Liver (tissue), 9 donors: ENCODE data around the gene PTP4A2. TPM values are rescaled to one million over a fixed set of nuclear protein-coding genes. Genes with fewer than 3 reads are reported as not detected.

Experiments
- DNase-seq: peaks from one replicate; pipeline ENCODE4 v3.0.0-alpha.2; 2017; ENCODE audit warnings: low spot score
- H3K27ac ChIP-seq, 2 donors: one replicate each; pipeline ENCODE4 v1.7.0; 2013; ENCODE audit warnings: inconsistent platforms in 2 of 2, low read length in 2 of 2, control low read depth in 1 of 2, low read depth in 1 of 2, mild to moderate bottlenecking in 1 of 2
- H3K27me3 ChIP-seq, 4 donors: one replicate each; pipeline versions ENCODE4 v1.6.1 to v1.7.0; 2013; ENCODE audit warnings: low read length in 3 of 4, inconsistent platforms in 1 of 4, mild to moderate bottlenecking in 1 of 4, moderate library complexity in 1 of 4; ENCODE audit not compliant: control insufficient read depth in 4 of 4, insufficient read depth in 4 of 4
- H3K36me3 ChIP-seq, 4 donors: one replicate each; pipeline versions ENCODE4 v1.6.1 to v1.7.0; 2013; ENCODE audit warnings: low read length in 3 of 4, mild to moderate bottlenecking in 3 of 4, low read depth in 1 of 4, moderate library complexity in 1 of 4; ENCODE audit not compliant: control insufficient read depth in 4 of 4, insufficient read depth in 3 of 4
- H3K4me1 ChIP-seq, 4 donors: one replicate each; pipeline versions ENCODE4 v1.6.1 to v1.7.0; 2013; ENCODE audit warnings: low read length in 3 of 4, mild to moderate bottlenecking in 3 of 4, moderate library complexity in 1 of 4; ENCODE audit not compliant: control insufficient read depth in 4 of 4, insufficient read depth in 4 of 4
- H3K4me3 ChIP-seq, 3 donors: one replicate each; pipeline versions ENCODE4 v1.6.1 to v1.7.0; 2013; ENCODE audit warnings: low read length in 3 of 3, control low read depth in 1 of 3, low read depth in 1 of 3, mild to moderate bottlenecking in 1 of 3
- H3K9ac ChIP-seq, 2 donors: one replicate each; pipeline ENCODE4 v1.7.0; 2013; ENCODE audit warnings: low read length in 2 of 2, mild to moderate bottlenecking in 2 of 2, moderate library complexity in 2 of 2, control low read depth in 1 of 2, low read depth in 1 of 2
- H3K9me3 ChIP-seq, 4 donors: one replicate each; pipeline versions ENCODE4 v1.6.1 to v1.7.0; 2013; ENCODE audit warnings: low read length in 3 of 4; ENCODE audit not compliant: control insufficient read depth in 4 of 4
- EGR1 ChIP-seq, 2 donors: IDR thresholded peaks; 2 replicates each; pipeline ENCODE4 v1.6.1; 2016 to 2018; ENCODE audit warnings: antibody characterized with exemption in 2 of 2, low read depth in 2 of 2
- FOXA1 ChIP-seq: IDR thresholded peaks from 2 replicates; pipeline ENCODE4 v1.6.1; 2016; ENCODE audit warnings: antibody characterized with exemption
- FOXA2 ChIP-seq: IDR thresholded peaks from 2 replicates; pipeline ENCODE4 v1.6.1; 2016; ENCODE audit warnings: antibody characterized with exemption
- GABPA ChIP-seq, 2 donors: IDR thresholded peaks in 1 of 2; conservative IDR thresholded peaks in 1 of 2; 2 replicates each; pipeline ENCODE4 v1.6.1; 2016; ENCODE audit warnings: antibody characterized with exemption in 2 of 2, mild to moderate bottlenecking in 1 of 2, moderate library complexity in 1 of 2
- HNF4A ChIP-seq, 2 donors: conservative IDR thresholded peaks; 2 replicates each; pipeline ENCODE4 v1.6.1; 2016; ENCODE audit warnings: antibody characterized with exemption in 2 of 2, mild to moderate bottlenecking in 2 of 2
- HNF4G ChIP-seq: IDR thresholded peaks from 2 replicates; pipeline ENCODE4 v1.6.1; 2016; ENCODE audit warnings: antibody characterized with exemption
- JUND ChIP-seq, 2 donors: IDR thresholded peaks; 2 replicates each; pipeline ENCODE4 v1.6.1; 2016; ENCODE audit warnings: antibody characterized with exemption in 2 of 2
- NR2F2 ChIP-seq: IDR thresholded peaks from 2 replicates; pipeline ENCODE4 v1.6.1; 2016; ENCODE audit warnings: antibody characterized with exemption
- RXRA ChIP-seq, 2 donors: IDR thresholded peaks; 2 replicates each; pipeline ENCODE4 v1.6.1; 2017 to 2018; ENCODE audit warnings: antibody characterized with exemption in 2 of 2, mild to moderate bottlenecking in 1 of 2
- SP1 ChIP-seq: IDR thresholded peaks from 2 replicates; pipeline ENCODE4 v1.6.1; 2018; ENCODE audit warnings: antibody characterized with exemption, mild to moderate bottlenecking
- TAF1 ChIP-seq: conservative IDR thresholded peaks from 2 replicates; pipeline ENCODE4 v1.6.1; 2016; ENCODE audit warnings: antibody characterized with exemption, mild to moderate bottlenecking
- YY1 ChIP-seq: IDR thresholded peaks from 2 replicates; pipeline ENCODE4 v1.6.1; 2016; ENCODE audit warnings: antibody characterized with exemption, mild to moderate bottlenecking
- WGBS: extraction: QIAGEN DNeasy Blood & Tissue Kit; methylation state at CpG from one replicate; pipeline ENCODE4 v1.1.7; 2013; 5-methylcytosine and 5-hydroxymethylcytosine counted together
- polyA plus RNA-seq, 2 donors: library from polyadenylated mRNA; stranded (reverse) in 1 of 2; unstranded in 1 of 2; fragments of 200-250 nt in 1 of 2; fragments of >200 nt in 1 of 2; fragmentation: Nextera tagmentation in 1 of 2; extraction: Ambion mirVana in 1 of 2; gene quantifications; one replicate each; pipeline versions ENCODE4 v1.2.1 to v1.2.3, GENCODE V29; 2013 to 2015
- total RNA-seq, 2 donors: library from RNA; depleted of rRNA; stranded (reverse); fragments of >200 nt; gene quantifications; one replicate each; pipeline ENCODE4 v1.2.3, GENCODE V29; 2014
- TF ChIP-seq, protein P1 (sequence below): IDR thresholded peaks from 2 replicates; pipeline ENCODE4 v1.6.1; 2016; ENCODE audit warnings: antibody characterized with exemption
- TF ChIP-seq, protein P2 (sequence below): IDR thresholded peaks from 2 replicates; pipeline ENCODE4 v1.6.1; 2016; ENCODE audit warnings: antibody characterized with exemption
- TF ChIP-seq, protein P3 (sequence below): fragments of 150-350 bp; IDR thresholded peaks from 2 replicates; pipeline ENCODE4 v1.5.1; 2017; ENCODE audit warnings: improper control_type of control experiment, low read depth, low read length; ENCODE audit not compliant: missing input control
- TF ChIP-seq, protein P4 (sequence below): IDR thresholded peaks from 2 replicates; pipeline ENCODE4 v1.6.1; 2016; ENCODE audit warnings: antibody characterized with exemption
- TF ChIP-seq, protein P5 (sequence below): IDR thresholded peaks from 2 replicates; pipeline ENCODE4 v1.6.1; 2016; ENCODE audit warnings: antibody characterized with exemption, mild to moderate bottlenecking
- donor health status: healthy.
- donor health status: healthy.
- donor health status: healthy.
- donor health status: healthy.
- donor health status: healthy.

Gene PTP4A2
- total and polyA plus RNA-seq, 4 donors: 47.7 to 98.1 (median 71.9) TPM

DNA sequence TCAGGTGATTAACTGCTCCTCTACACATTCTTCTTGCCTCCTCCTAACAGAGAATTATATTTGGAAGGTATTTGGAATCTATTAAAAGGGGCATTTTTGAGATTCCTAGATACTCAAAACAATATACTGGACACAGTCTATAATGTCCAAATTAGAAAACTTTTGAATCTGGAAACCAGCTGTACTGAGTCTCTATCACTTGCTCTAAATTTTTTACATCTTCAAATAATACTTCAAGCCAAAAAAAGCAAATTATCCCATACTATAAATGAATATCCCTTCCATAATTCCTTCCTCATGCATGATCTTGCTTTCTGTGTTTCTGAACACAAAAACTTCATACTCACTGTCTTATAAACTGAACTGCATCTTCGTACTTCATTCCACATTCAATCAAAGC, 28.5 kb downstream of the PTP4A2 start:
- WGBS: 88% methylated on average over 1 of the region's 1 CpG
- Histone ChIP-seq H3K27ac (no peak overlapping the region), H3K4me1 (peaks cover 6 to 23% (median 13%) of the 10 kb centered on the region in 4 donors), H3K9me3 (no peaks in the 10 kb centered on the region), H3K36me3 (peaks cover 4 to 37% (median 27%) of the 10 kb centered on the region in 4 donors), H3K27me3 (no peaks in the 10 kb centered on the region), H3K9ac (no peak overlapping the region), H3K4me3 (no peak overlapping the region)
- TF ChIP-seq NR2F2: no peak
- no peak for TF ChIP-seq FOXA1
- no peak for TF ChIP-seq RXRA (IDR thresholded peaks at IDR 0.05)
- no peak for TF ChIP-seq GABPA (IDR thresholded peaks at IDR 0.05 in 1 of 2, conservative IDR thresholded peaks at IDR 0.05 in 1 of 2)
- TF ChIP-seq YY1: no peak
- TF ChIP-seq FOXA2: no peak
- no peak for TF ChIP-seq TAF1
- TF ChIP-seq, protein P1, sequence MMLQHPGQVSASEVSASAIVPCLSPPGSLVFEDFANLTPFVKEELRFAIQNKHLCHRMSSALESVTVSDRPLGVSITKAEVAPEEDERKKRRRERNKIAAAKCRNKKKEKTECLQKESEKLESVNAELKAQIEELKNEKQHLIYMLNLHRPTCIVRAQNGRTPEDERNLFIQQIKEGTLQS: no peak
- TF ChIP-seq HNF4A (conservative IDR thresholded peaks at IDR 0.05): no peak
- TF ChIP-seq, protein P2, sequence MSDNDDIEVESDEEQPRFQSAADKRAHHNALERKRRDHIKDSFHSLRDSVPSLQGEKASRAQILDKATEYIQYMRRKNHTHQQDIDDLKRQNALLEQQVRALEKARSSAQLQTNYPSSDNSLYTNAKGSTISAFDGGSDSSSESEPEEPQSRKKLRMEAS: no peak
- TF ChIP-seq, protein P3, sequence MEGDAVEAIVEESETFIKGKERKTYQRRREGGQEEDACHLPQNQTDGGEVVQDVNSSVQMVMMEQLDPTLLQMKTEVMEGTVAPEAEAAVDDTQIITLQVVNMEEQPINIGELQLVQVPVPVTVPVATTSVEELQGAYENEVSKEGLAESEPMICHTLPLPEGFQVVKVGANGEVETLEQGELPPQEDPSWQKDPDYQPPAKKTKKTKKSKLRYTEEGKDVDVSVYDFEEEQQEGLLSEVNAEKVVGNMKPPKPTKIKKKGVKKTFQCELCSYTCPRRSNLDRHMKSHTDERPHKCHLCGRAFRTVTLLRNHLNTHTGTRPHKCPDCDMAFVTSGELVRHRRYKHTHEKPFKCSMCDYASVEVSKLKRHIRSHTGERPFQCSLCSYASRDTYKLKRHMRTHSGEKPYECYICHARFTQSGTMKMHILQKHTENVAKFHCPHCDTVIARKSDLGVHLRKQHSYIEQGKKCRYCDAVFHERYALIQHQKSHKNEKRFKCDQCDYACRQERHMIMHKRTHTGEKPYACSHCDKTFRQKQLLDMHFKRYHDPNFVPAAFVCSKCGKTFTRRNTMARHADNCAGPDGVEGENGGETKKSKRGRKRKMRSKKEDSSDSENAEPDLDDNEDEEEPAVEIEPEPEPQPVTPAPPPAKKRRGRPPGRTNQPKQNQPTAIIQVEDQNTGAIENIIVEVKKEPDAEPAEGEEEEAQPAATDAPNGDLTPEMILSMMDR: no peak
- no peak for TF ChIP-seq HNF4G
- TF ChIP-seq SP1: no peak
- TF ChIP-seq, protein P4, sequence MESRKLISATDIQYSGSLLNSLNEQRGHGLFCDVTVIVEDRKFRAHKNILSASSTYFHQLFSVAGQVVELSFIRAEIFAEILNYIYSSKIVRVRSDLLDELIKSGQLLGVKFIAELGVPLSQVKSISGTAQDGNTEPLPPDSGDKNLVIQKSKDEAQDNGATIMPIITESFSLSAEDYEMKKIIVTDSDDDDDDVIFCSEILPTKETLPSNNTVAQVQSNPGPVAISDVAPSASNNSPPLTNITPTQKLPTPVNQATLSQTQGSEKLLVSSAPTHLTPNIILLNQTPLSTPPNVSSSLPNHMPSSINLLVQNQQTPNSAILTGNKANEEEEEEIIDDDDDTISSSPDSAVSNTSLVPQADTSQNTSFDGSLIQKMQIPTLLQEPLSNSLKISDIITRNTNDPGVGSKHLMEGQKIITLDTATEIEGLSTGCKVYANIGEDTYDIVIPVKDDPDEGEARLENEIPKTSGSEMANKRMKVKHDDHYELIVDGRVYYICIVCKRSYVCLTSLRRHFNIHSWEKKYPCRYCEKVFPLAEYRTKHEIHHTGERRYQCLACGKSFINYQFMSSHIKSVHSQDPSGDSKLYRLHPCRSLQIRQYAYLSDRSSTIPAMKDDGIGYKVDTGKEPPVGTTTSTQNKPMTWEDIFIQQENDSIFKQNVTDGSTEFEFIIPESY: no peak
- TF ChIP-seq EGR1 (IDR thresholded peaks at IDR 0.05; ENCODE audit: low read depth in 2 of 2): no peak
- TF ChIP-seq, protein P5, sequence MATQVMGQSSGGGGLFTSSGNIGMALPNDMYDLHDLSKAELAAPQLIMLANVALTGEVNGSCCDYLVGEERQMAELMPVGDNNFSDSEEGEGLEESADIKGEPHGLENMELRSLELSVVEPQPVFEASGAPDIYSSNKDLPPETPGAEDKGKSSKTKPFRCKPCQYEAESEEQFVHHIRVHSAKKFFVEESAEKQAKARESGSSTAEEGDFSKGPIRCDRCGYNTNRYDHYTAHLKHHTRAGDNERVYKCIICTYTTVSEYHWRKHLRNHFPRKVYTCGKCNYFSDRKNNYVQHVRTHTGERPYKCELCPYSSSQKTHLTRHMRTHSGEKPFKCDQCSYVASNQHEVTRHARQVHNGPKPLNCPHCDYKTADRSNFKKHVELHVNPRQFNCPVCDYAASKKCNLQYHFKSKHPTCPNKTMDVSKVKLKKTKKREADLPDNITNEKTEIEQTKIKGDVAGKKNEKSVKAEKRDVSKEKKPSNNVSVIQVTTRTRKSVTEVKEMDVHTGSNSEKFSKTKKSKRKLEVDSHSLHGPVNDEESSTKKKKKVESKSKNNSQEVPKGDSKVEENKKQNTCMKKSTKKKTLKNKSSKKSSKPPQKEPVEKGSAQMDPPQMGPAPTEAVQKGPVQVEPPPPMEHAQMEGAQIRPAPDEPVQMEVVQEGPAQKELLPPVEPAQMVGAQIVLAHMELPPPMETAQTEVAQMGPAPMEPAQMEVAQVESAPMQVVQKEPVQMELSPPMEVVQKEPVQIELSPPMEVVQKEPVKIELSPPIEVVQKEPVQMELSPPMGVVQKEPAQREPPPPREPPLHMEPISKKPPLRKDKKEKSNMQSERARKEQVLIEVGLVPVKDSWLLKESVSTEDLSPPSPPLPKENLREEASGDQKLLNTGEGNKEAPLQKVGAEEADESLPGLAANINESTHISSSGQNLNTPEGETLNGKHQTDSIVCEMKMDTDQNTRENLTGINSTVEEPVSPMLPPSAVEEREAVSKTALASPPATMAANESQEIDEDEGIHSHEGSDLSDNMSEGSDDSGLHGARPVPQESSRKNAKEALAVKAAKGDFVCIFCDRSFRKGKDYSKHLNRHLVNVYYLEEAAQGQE: no peak
- TF ChIP-seq JUND (IDR thresholded peaks at IDR 0.05): no peak
- DNase-seq: no peak

DNA sequence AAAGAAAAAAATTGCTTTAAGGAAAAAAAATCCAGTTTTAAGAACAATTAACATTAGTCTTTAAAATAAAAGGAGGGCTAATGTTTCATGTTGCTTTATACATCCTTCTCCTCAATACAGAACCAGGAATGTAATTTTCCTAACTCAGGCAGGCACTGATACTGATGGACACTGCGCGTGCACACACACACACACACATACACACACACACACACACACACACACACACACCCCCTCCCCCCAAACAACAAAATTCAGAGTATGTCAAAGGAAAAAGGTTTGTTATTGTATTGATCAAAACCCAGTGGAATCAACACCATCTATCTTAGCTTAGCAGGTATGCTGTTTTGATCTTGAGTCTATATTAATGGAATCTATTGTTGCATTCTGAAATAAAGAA, 31.6 kb downstream of the PTP4A2 start:
- H3K27me3 ChIP-seq: no peaks in the 10 kb centered on the region
- DNase-seq: no peak
- H3K27ac ChIP-seq: no peak overlapping the region
- H3K4me3 ChIP-seq: no peak overlapping the region
- H3K9me3 ChIP-seq: no peaks in the 10 kb centered on the region
- H3K9ac ChIP-seq: no peak overlapping the region
- WGBS: 98% methylated on average over 2 of the region's 2 CpGs
- H3K4me1 ChIP-seq: peaks cover 5 to 10% (median 7%) of the 10 kb centered on the region in 4 donors
- peaks cover 4 to 29% (median 16%) of the 10 kb centered on the region in 4 donors for H3K36me3 ChIP-seq
- TF ChIP-seq SP1 (no peak), FOXA2 (no peak), GABPA (IDR thresholded peaks at IDR 0.05 in 1 of 2, conservative IDR thresholded peaks at IDR 0.05 in 1 of 2) (no peak), EGR1 (IDR thresholded peaks at IDR 0.05; ENCODE audit: low read depth in 2 of 2) (no peak), NR2F2 (no peak)
- TF ChIP-seq, protein P1: no peak
- TF ChIP-seq, protein P3: no peak
- TF ChIP-seq, protein P5: no peak
